Right ventricle myocardium inferior (tissue), 1 donor: ENCODE results near the gene ACSM2A. TPM values are rescaled to one million over a fixed set of nuclear protein-coding genes. Genes with fewer than 3 reads are reported as not detected.
"Not testable (repeated sequence)": the region's sequence is repeated elsewhere in the genome, so short reads cannot be mapped to it uniquely, and the experiment has no call there.

Source experiments
- ATAC-seq: fragments of 200-7000 bp; cut with Tn5 transposase; one replicate; pipeline ENCODE4 v1.9.1; 2020; ENCODE audit warnings: mild to moderate bottlenecking, moderate library complexity
- DNase-seq: peaks from one replicate; pipeline ENCODE4 v3.0.0; 2021; ENCODE audit errors: missing footprints
- intact Hi-C: fragments of 100-400 bp; cut with DNase I; formaldehyde crosslinking; loops from one replicate; pipeline ENCODE4 v1.11.0; 2022
- total RNA-seq: library from RNA; stranded (reverse); fragmentation: NEBNext Ultra II Directional; extraction: Animal tissue kit (Norgen Biotek cat#: 25700); gene quantifications from one replicate; pipeline ENCODE4 v1.2.1, GENCODE V29; 2021
- donor health status: DM: no; HTN: yes; CAD: no; lungs with severe emphysema.

The ACSM2A gene
- total RNA-seq, 1 donor from 2014 or later = not detected

- intact Hi-C loops = not testable (repeated sequence)
These were observed 9.5 kb upstream of the ACSM2A start for GRCh38 chr16:20441859-20442258.

GRCh38 chr16:20446652-20447393 lies 4.5 kb upstream of the ACSM2A start:
- ATAC-seq, DNase-seq, intact Hi-C loops: not testable (repeated sequence)

More at GRCh38 chr16:20441859-20442258, 9.5 kb upstream of the ACSM2A start:
- ATAC-seq, DNase-seq: not testable (repeated sequence)

GRCh38 chr16:20453633-20454032 lies 2.3 kb downstream of the ACSM2A start:
- ATAC-seq, intact Hi-C loops, DNase-seq: not testable (repeated sequence)

- intact Hi-C loops, ATAC-seq, DNase-seq: not testable (repeated sequence)
These were observed 7.9 kb downstream of the ACSM2A start for GRCh38 chr16:20459227-20459626.

- intact Hi-C loops, DNase-seq, ATAC-seq: not testable (repeated sequence)
These were observed 9.0 kb downstream of the ACSM2A start for GRCh38 chr16:20460313-20460712.

GRCh38 chr16:20468954-20469353 lies 17.6 kb downstream of the ACSM2A start:
- DNase-seq, ATAC-seq, intact Hi-C loops: not testable (repeated sequence)

GRCh38 chr16:20469930-20470329 lies 18.6 kb downstream of the ACSM2A start:
- ATAC-seq, intact Hi-C loops, DNase-seq: not testable (repeated sequence)

- DNase-seq, intact Hi-C loops, ATAC-seq: not testable (repeated sequence)
These were observed 19.4 kb downstream of the ACSM2A start for GRCh38 chr16:20470732-20471131.

GRCh38 chr16:20477188-20477744 lies 25.9 kb downstream of the ACSM2A start:
- DNase-seq, ATAC-seq, intact Hi-C loops: not testable (repeated sequence)

GRCh38 chr16:20483989-20484388 lies 32.7 kb downstream of the ACSM2A start:
- ATAC-seq, intact Hi-C loops, DNase-seq: not testable (repeated sequence)

GRCh38 chr16:20484726-20485125 lies 33.4 kb downstream of the ACSM2A start:
- no peak for ATAC-seq

GRCh38 chr16:20485408-20485807 lies 34.1 kb downstream of the ACSM2A start:
- ATAC-seq (no peak), DNase-seq (no peak)
- intact Hi-C loops = no loop called here

More at GRCh38 chr16:20484726-20485125, 33.4 kb downstream of the ACSM2A start:
- intact Hi-C loops = no loop called here
- DNase-seq = no peak

- DNase-seq, intact Hi-C loops, ATAC-seq: not testable (repeated sequence)
These were observed 39.7 kb downstream of the ACSM2A start for GRCh38 chr16:20490994-20491393.

- ATAC-seq, DNase-seq, intact Hi-C loops: not testable (repeated sequence)
These were observed 40.1 kb downstream of the ACSM2A start for GRCh38 chr16:20491448-20491847.

- intact Hi-C loops = no loop called here
- DNase-seq (no peak), ATAC-seq (no peak)
These were observed 53.1 kb downstream of the ACSM2A start for GRCh38 chr16:20504418-20504817.

GRCh38 chr16:20507280-20507679 lies 56.0 kb downstream of the ACSM2A start:
- ATAC-seq (no peak), DNase-seq (no peak)
- intact Hi-C loops = no loop called here

- intact Hi-C loops = no loop called here
- no peak for DNase-seq
- no peak for ATAC-seq
These were observed 59.0 kb downstream of the ACSM2A start for GRCh38 chr16:20510323-20510722.

- ATAC-seq = no peak
- intact Hi-C loops = no loop called here
These were observed 64.4 kb downstream of the ACSM2A start for GRCh38 chr16:20515688-20516090.

GRCh38 chr16:20517149-20517548 lies 65.8 kb downstream of the ACSM2A start:
- ATAC-seq (no peak), DNase-seq (no peak)
- intact Hi-C loops = no loop called here

More at GRCh38 chr16:20515688-20516090, 64.4 kb downstream of the ACSM2A start:
- DNase-seq = no peak

GRCh38 chr16:20519231-20519630 lies 67.9 kb downstream of the ACSM2A start:
- intact Hi-C loops = no loop called here
- ATAC-seq (no peak), DNase-seq (no peak)
